HCT116 (cell line): ENCODE measurements around the gene LIN9.

ENCODE experiments used
- CTCF ChIP-seq, 3 experiments: fragments of 200-600 bp in 1 of 3; sonication (generic) in 1 of 3; IDR thresholded peaks in 2 of 3; conservative IDR thresholded peaks in 1 of 3; 2 replicates each; pipeline ENCODE4 v1.5.1; 2012 to 2017; ENCODE audit warnings: low read depth in 2 of 3, low read length in 2 of 3, antibody characterized with exemption in 1 of 3, borderline replicate concordance in 1 of 3, control low read depth in 1 of 3, mild to moderate bottlenecking in 1 of 3, mixed read lengths in 1 of 3, mixed run types in 1 of 3, moderate library complexity in 1 of 3; ENCODE audit not compliant: insufficient read depth in 1 of 3
- EGR1 ChIP-seq: IDR thresholded peaks from 2 replicates; pipeline ENCODE4 v1.6.1; 2012; ENCODE audit warnings: low read depth
- EZH2phosphoT487 ChIP-seq: fragments of 200-600 bp; IDR thresholded peaks from 2 replicates; pipeline ENCODE4 v1.6.1; 2018; ENCODE audit warnings: antibody characterized with exemption, borderline replicate concordance
- MAX ChIP-seq: IDR thresholded peaks from 2 replicates; pipeline ENCODE4 v1.6.1; 2012
- POLR2A ChIP-seq: IDR thresholded peaks from 2 replicates; pipeline ENCODE4 v1.7.0; 2011; ENCODE audit warnings: borderline replicate concordance; ENCODE audit not compliant: insufficient read depth, insufficient read length; ENCODE audit errors: extremely low read depth
- POLR2AphosphoS5 ChIP-seq: IDR thresholded peaks from 2 replicates; pipeline ENCODE4 v1.6.1; 2011; ENCODE audit warnings: mild to moderate bottlenecking, low read depth, low read length, moderate library complexity
- ZFX ChIP-seq: fragments of 450-650 bp; IDR thresholded peaks from 2 replicates; pipeline ENCODE4 v1.6.1; 2017

GRCh38 chr1:226335661-226336060, 26.7 kb upstream of the LIN9 start:
- TF ChIP-seq CTCF (IDR thresholded peaks at IDR 0.05 in 2 of 3, conservative IDR thresholded peaks at IDR 0.05 in 1 of 3; ENCODE audit: borderline replicate concordance in 1 of 3, insufficient read depth in 1 of 3, low read depth in 2 of 3, low read length in 2 of 3) (no peak), POLR2A (no peak), POLR2AphosphoS5 (no peak), EGR1 (no peak), ZFX (no peak), EZH2phosphoT487 (no peak), MAX (no peak)
